K562 (cell line): ENCODE data around the gene NXF1. TPM values are rescaled to one million over a fixed set of nuclear protein-coding genes. Genes with fewer than 3 reads are reported as not detected.

Experiments
- CHCHD3 ChIP-seq: fragments of 250-450 bp; sonication (Bioruptor Pico); IDR thresholded peaks from 2 replicates; pipeline ENCODE4 v2.1.2; 2022; ENCODE audit warnings: mild to moderate bottlenecking
- CHD1 ChIP-seq: fragments of 200-600 bp; sonication (generic); IDR thresholded peaks from one replicate; pipeline ENCODE4 v1.6.1; 2012; ENCODE audit warnings: mild to moderate bottlenecking, moderate library complexity, low read length, inconsistent platforms
- CHD2 ChIP-seq: IDR thresholded peaks from 2 replicates; pipeline ENCODE4 v1.6.1; 2011; ENCODE audit warnings: low read depth, low read length
- CXXC5 ChIP-seq: fragments of 250-450 bp; sonication (Bioruptor Pico); IDR thresholded peaks from 2 replicates; pipeline ENCODE4 v1.8.0; 2022; ENCODE audit warnings: inconsistent platforms, mild to moderate bottlenecking, moderate library complexity
- DLX4 ChIP-seq: fragments of 250-450 bp; sonication (Bioruptor Pico); IDR thresholded peaks from 2 replicates; pipeline ENCODE4 v1.6.1; 2021; ENCODE audit warnings: mild to moderate bottlenecking
- DNMT1 ChIP-seq: fragments of 450-650 bp; IDR thresholded peaks from 2 replicates; pipeline ENCODE4 v1.6.1; 2016; ENCODE audit warnings: antibody characterized with exemption, mild to moderate bottlenecking
- GTF2F1 ChIP-seq: IDR thresholded peaks from 2 replicates; pipeline ENCODE4 v1.6.1; 2011; ENCODE audit warnings: low read depth, low read length, improper control_type of control experiment
- JUN ChIP-seq, 2 experiments: sonication (generic) in 1 of 2; formaldehyde crosslinking in 1 of 2; IDR thresholded peaks; 2 replicates each; pipeline versions ENCODE4 v1.6.1 to v1.8.0; 2012 to 2022; ENCODE audit warnings: borderline replicate concordance in 2 of 2, mild to moderate bottlenecking in 2 of 2, improper control_type of control experiment in 1 of 2, low read depth in 1 of 2, low read length in 1 of 2, missing genetic modification reagents in 1 of 2
- JUNB ChIP-seq: fragments of 450-650 bp; formaldehyde crosslinking; conservative IDR thresholded peaks from 2 replicates; pipeline ENCODE4 v1.4.0; 2020; ENCODE audit warnings: mild to moderate bottlenecking
- LCOR ChIP-seq: sonication (generic); formaldehyde crosslinking; IDR thresholded peaks from 2 replicates; pipeline ENCODE4 v1.8.0; 2022; ENCODE audit warnings: mild to moderate bottlenecking, missing genetic modification reagents
- MEF2D ChIP-seq: conservative IDR thresholded peaks from 2 replicates; pipeline ENCODE4 v1.6.1; 2016; ENCODE audit warnings: low read depth, missing genetic modification characterization, missing compliant biosample characterization
- NEUROD1 ChIP-seq: fragments of 150-350 bp; IDR thresholded peaks from 2 replicates; pipeline ENCODE4 v1.6.1; 2014; ENCODE audit warnings: borderline replicate concordance, low read length, low read depth; ENCODE audit not compliant: partially characterized antibody
- NFATC3 ChIP-seq: fragments of 450-650 bp; IDR thresholded peaks from 2 replicates; pipeline ENCODE4 v1.6.1; 2017; ENCODE audit warnings: mild to moderate bottlenecking
- PCBP2 ChIP-seq: fragments of 200-400 bp; formaldehyde crosslinking; IDR thresholded peaks from 2 replicates; pipeline ENCODE4 v1.6.1; 2018; ENCODE audit warnings: low read length, low read depth, mild to moderate bottlenecking, moderate library complexity; ENCODE audit not compliant: poor library complexity, severe bottlenecking
- PHF21A ChIP-seq: fragments of 450-650 bp; IDR thresholded peaks from 2 replicates; pipeline ENCODE4 v1.6.1; 2017; ENCODE audit warnings: low read depth, borderline replicate concordance
- PREB ChIP-seq: sonication (generic); formaldehyde crosslinking; IDR thresholded peaks from 2 replicates; pipeline ENCODE4 v1.8.1; 2023; ENCODE audit warnings: mild to moderate bottlenecking, missing genetic modification reagents
- PRPF4 ChIP-seq: fragments of 200-400 bp; formaldehyde crosslinking; IDR thresholded peaks from one replicate; pipeline ENCODE4 v1.6.1; 2017; ENCODE audit warnings: low read length, low read depth, mild to moderate bottlenecking; ENCODE audit not compliant: insufficient read depth, poor library complexity, severe bottlenecking
- RAD21 ChIP-seq, 2 experiments: fragments of 250-450 bp in 1 of 2; fragments of 450-650 bp in 1 of 2; sonication (Bioruptor Pico) in 1 of 2; formaldehyde crosslinking in 1 of 2; IDR thresholded peaks in 1 of 2; conservative IDR thresholded peaks in 1 of 2; 2 replicates each; pipeline versions ENCODE4 v1.4.0 to v1.8.0; 2020 to 2022; ENCODE audit warnings: mild to moderate bottlenecking in 2 of 2, moderate library complexity in 1 of 2
- SMARCC2 ChIP-seq: fragments of 450-650 bp; IDR thresholded peaks from 2 replicates; pipeline ENCODE4 v1.6.1; 2017; ENCODE audit warnings: antibody characterized with exemption, moderate library complexity, mild to moderate bottlenecking, low read depth
- TAF1 ChIP-seq: IDR thresholded peaks from 2 replicates; pipeline ENCODE4 v1.6.1; 2011; ENCODE audit warnings: mild to moderate bottlenecking, low read length, moderate library complexity; ENCODE audit not compliant: insufficient read depth, control insufficient read depth, severe bottlenecking; ENCODE audit errors: extremely low read depth
- TBL1XR1 ChIP-seq, 2 experiments: IDR thresholded peaks; 2 replicates each; pipeline ENCODE4 v1.6.1; 2012; ENCODE audit warnings: improper control_type of control experiment in 2 of 2, low read length in 2 of 2, mild to moderate bottlenecking in 1 of 2
- YBX1 ChIP-seq: fragments of 450-650 bp; IDR thresholded peaks from 2 replicates; pipeline ENCODE4 v1.7.1; 2016; ENCODE audit warnings: mild to moderate bottlenecking
- ZNF197 ChIP-seq: fragments of 200-800 bp; sonication (Bioruptor generic); IDR thresholded peaks from 2 replicates; pipeline ENCODE4 v1.6.1; 2016; ENCODE audit warnings: low read depth, missing genetic modification characterization, missing compliant biosample characterization
- ZNF431 ChIP-seq: sonication (generic); formaldehyde crosslinking; IDR thresholded peaks from 2 replicates; pipeline ENCODE4 v1.8.0; 2022; ENCODE audit warnings: mild to moderate bottlenecking, missing genetic modification reagents
- ZNF551 ChIP-seq: fragments of 250-450 bp; sonication (Bioruptor Pico); IDR thresholded peaks from 2 replicates; pipeline ENCODE4 v1.5.0; 2021; ENCODE audit warnings: mild to moderate bottlenecking, moderate library complexity
- ZNF583 ChIP-seq: fragments of 250-450 bp; sonication (Bioruptor Pico); IDR thresholded peaks from 2 replicates; pipeline ENCODE4 v1.4.0; 2020
- ZNF778 ChIP-seq: fragments of 450-650 bp; formaldehyde crosslinking; IDR thresholded peaks from 2 replicates; pipeline ENCODE4 v1.4.0; 2020; ENCODE audit warnings: mild to moderate bottlenecking, moderate library complexity
- polyA plus RNA-seq, 8 experiments: library from polyadenylated mRNA; depleted of rRNA in 4 of 8; stranded (reverse) in 5 of 8; unstranded in 3 of 8; fragments of >200 nt; fragmentation: Nextera tagmentation in 2 of 8; fragmentation: Illumina TruSeq in 1 of 8; extraction: Ambion mirVana in 2 of 8; extraction: Trizol in 1 of 8; gene quantifications; 2 replicates each; pipeline versions ENCODE4 v1.2.1 to v1.2.3, GENCODE V29; 2011 to 2014; ENCODE audit warnings: inconsistent platforms in 1 of 8, missing spikeins in 1 of 8
- total RNA-seq, 7 experiments: library from RNA; depleted of rRNA in 6 of 7; stranded (reverse); fragments of >200 nt in 6 of 7; fragmentation: Illumina TruSeq in 2 of 7; extraction: Trizol in 2 of 7; gene quantifications; 2 replicates each; pipeline versions ENCODE4 v1.2.1 to v1.2.3, GENCODE V29; 2011 to 2021; ENCODE audit warnings: low replicate concordance in 1 of 7
- TF ChIP-seq, protein P1 (sequence below): sonication (generic); formaldehyde crosslinking; IDR thresholded peaks from 2 replicates; pipeline ENCODE4 v1.9.0; 2022; ENCODE audit warnings: mild to moderate bottlenecking, missing genetic modification reagents

The NXF1 gene
- total and polyA plus RNA-seq, 9 of the 15 experiments (the other 6 are each of a cell fraction or from before 2014, with no cell fraction given) = 18.1 to 98.3 (median 35.8) TPM

DNA sequence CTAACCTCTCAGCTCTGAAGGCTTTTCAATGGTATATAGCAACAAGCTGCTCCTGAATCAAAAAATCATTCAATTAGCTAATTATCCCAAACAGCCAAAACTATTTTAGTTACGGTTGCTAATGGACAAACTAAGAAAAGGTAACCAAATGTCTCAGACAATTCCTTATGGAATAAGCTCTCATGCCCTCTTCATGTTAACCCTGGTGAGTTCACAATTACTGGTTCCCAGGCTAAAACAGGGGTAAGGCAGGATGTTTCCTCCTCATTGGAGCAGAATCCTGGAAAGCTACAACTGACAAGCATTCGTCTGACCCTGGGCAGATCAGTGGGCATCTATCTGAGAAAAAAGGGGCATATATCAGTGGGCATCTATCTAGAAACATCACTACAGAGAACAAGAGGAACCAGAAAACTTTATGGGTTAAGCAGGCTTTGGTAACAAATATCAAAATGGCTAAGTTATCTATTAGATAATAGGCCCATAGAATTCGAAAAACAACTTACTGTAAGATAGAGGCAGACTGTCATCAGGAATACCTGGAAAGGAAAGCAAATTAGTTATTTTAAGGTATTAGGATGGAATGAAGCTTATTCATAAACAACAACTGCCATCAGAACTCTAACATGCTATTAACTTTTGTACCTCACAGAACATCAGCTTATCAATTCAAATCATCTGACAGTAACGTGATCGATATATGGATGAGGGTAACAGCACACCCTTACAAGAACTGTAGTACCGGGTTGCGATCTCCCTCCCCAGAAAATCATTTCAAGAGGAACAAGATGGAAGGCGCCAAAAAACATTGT is 49.0 kb upstream of the NXF1 start (continued):
- no peak for TF ChIP-seq PHF21A
- no peak for TF ChIP-seq ZNF583 (CRISPR knock-in tag)
- TF ChIP-seq CHD2 = no peak
- no peak for TF ChIP-seq NEUROD1
- TF ChIP-seq ZNF778 (CRISPR knock-in tag) = no peak
- no peak for TF ChIP-seq MEF2D (tag)
- no peak for TF ChIP-seq YBX1
- TF ChIP-seq NFATC3 = no peak
- TF ChIP-seq CHD1 = peak; percentile 34
- peak; percentile 7 for TF ChIP-seq TAF1
- no peak for TF ChIP-seq DLX4 (CRISPR knock-in tag)
- 0 out of 2 replicates have a peak, but pooled peaks have one; percentile 32 for TF ChIP-seq LCOR (CRISPR knock-in tag)
- TF ChIP-seq RAD21 (CRISPR knock-in tag; conservative IDR thresholded peaks at IDR 0.05 in 1 of 2, IDR thresholded peaks at IDR 0.05 in 1 of 2) = no peak
- TF ChIP-seq ZNF197 = no peak
- TF ChIP-seq PCBP2 = no peak
- TF ChIP-seq JUN (IDR thresholded peaks at IDR 0.05; ENCODE audit: borderline replicate concordance, low read depth, low read length) = no peak
- TF ChIP-seq JUN (CRISPR knock-in tag; IDR thresholded peaks at IDR 0.05; ENCODE audit: borderline replicate concordance) = no peak
- no peak for TF ChIP-seq CHCHD3 (CRISPR knock-in tag)
- no peak for TF ChIP-seq ZNF431 (CRISPR knock-in tag)
- TF ChIP-seq, protein P1, sequence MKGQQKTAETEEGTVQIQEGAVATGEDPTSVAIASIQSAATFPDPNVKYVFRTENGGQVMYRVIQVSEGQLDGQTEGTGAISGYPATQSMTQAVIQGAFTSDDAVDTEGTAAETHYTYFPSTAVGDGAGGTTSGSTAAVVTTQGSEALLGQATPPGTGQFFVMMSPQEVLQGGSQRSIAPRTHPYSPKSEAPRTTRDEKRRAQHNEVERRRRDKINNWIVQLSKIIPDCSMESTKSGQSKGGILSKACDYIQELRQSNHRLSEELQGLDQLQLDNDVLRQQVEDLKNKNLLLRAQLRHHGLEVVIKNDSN (CRISPR knock-in tag) = no peak
- TF ChIP-seq GTF2F1 = no peak
- TF ChIP-seq SMARCC2 = no peak
- peak; percentile 22 for TF ChIP-seq PRPF4
- no peak for TF ChIP-seq ZNF551 (CRISPR knock-in tag)
- TF ChIP-seq JUNB (CRISPR knock-in tag) = no peak
- 0 out of 4 replicates have a peak, but pooled peaks of 1 of the 2 experiments have one; percentile 54 for TF ChIP-seq TBL1XR1 (IDR thresholded peaks at IDR 0.05; ENCODE audit: low read length in 2 of 2)
- TF ChIP-seq DNMT1 = no peak
- no peak for TF ChIP-seq PREB (CRISPR knock-in tag)
- no peak for TF ChIP-seq CXXC5 (CRISPR knock-in tag)
